GM21423 (cell line): ENCODE measurements around the gene CHPF.

ENCODE experiments used
- ATAC-seq: cut with Tn5 transposase; IDR thresholded peaks from one replicate; pipeline ENCODE4 v1.9.1; 2021; ENCODE audit warnings: mild to moderate bottlenecking, moderate library complexity; ENCODE audit not compliant: unreplicated experiment

Gene CHPF

DNA sequence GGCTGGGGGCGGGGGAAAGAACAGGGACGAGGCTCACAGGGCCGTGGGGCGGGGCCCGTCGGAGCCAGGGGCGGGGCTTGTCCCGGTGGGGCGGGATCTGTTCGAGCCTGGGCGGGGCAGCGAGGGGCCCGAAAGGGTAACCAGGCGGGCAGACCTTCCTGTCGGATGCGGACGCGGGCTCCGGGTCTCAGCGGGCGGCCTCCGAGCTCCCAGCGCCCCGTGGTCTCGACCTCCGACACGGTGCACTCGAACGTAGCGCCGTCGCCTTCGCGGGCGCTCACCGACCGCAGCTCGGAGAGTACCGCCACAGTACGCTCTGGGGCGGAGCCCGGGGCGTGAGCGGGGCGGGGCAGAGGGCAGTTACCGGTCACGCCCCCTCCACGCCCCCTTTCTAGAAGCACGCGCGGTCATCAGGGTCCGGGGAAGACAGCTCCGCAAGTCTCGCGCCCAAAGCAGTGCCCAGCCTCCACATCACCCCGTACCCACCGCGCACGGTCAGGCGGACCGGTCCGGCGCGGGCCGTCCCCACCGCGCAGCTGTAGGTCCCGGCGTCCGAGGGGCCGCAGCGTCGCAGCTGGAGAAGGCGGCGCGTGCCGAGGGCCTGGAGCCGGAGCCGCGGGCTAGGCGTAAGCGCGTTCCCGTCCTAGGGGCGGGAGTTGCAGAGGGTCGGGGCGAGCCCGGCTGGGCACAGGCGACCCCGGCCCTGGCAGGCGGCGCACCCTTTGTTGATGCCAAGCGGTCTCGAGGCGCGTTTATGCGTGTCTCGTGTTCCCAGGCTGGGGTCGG is 9.0 kb upstream of the CHPF start:
- peak; percentile 89 for ATAC-seq

DNA sequence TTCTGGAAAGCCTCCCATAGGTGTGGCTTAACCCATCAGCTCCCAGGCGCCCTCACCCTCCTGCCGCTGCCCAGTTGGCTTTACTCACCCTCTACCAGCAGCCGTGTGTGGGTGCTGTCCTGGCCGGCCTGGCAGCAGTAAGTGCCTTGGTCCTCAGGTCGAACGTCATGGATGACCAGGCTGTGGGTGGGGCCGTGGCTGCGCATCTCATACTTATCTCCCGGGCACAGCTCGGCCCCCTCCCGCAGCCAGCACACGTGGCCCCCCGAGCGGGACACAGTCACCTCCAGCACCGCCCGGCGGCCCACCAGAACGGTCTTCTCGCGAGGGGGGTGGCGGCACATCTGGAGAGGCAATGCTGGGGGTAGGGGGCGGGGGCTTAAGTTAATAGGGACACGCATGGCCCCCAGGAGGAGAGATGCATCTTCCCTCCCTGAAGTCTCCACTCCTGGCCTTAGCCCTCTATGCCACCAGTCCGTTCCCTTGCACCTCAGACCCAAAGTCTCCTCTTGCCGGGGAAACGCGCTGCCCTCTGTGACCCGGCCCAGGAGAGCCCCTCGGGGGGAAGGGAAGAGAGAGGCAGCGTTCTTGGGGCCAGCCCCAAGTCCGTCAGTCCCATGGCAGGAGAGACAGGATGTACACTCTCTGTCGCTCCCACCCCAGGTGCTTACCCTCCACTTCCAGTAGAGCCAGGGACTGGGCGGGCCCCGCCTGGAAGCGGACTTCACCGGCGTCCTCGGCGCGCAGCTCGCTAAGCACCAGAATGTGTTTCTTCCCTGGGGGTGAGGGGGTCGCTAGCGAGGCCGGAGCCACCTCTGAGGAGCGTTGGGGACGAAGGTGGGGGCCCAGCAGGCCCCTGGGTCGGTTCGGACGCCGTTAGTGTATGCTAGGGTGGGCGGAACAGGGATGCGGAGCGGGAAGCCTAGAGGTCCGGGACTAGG is 8.1 kb upstream of the CHPF start:
- peak; percentile 22 for ATAC-seq

DNA sequence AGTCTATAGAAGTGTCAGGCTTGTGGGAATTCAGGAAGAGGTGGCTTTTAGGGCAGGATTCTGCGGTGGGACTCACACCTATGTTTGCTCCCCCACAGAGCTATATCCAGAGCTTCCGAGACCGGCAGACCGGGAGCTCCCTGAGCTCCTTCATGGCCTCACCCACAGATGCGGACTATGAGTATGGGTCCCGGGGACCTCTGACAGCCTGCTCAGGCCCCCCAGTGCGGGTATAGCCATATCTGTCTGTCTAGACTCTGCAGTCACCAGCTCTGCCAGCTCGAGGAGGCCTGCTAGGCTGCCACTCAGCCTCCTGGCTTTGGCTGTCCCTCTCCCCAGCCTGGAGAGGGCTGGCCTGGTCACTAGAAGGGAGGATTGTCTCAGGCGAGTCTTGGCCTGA is 6.0 kb upstream of the CHPF start:
- no peak for ATAC-seq

DNA sequence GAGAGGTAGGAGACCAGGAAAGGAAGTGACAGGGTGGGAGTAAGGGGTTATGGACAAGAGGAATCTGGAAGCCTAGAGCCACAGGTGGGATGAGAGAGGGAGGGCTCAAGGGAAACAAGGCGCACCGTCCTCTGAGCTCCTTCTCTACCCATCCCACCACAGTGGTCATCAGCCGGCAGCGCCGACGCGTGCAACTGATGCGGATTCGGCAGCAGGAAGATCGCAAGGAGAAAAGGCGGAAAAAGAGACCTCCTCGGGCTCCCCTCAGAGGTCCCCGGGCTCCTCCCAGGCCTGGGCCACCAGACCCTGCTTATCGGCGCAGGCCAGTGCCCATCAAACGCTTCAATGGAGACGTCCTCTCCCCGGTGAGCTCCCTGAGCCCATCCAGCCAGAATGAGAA is 5.4 kb upstream of the CHPF start:
- no peak for ATAC-seq

DNA sequence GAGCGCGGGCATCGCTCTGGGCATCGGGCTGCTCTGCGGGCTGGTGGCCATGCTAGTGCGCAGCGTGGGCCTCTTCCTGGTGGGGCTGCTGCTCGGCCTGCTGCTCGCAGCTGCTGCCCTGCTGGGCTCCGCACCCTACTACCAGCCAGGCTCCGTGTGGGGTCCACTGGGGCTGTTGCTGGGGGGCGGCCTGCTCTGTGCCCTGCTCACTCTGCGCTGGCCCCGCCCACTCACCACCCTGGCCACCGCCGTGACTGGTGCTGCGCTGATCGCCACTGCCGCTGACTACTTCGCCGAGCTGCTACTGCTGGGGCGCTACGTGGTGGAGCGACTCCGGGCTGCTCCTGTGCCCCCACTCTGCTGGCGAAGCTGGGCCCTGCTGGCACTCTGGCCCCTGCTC is 4.0 kb upstream of the CHPF start:
- no peak for ATAC-seq

DNA sequence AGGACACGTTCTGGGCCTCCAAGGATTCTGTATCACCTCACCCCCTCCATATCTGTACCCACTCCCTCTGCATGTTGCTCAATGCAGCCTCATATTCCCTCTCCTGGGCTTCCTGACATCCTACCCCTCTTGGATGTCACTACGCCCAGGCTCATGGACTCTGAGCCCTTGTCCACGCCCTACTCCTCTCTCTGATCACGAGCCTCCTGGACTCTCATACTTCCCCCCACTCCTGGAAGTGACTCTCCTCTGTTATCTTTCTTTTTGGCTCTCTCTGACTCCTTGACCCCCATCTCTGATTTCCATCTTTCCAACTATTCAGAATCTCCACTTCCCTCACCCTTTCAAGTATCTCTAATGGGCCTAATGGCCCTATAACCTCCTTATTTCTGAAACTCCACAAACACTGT is 2.3 kb upstream of the CHPF start:
- no peak for ATAC-seq

DNA sequence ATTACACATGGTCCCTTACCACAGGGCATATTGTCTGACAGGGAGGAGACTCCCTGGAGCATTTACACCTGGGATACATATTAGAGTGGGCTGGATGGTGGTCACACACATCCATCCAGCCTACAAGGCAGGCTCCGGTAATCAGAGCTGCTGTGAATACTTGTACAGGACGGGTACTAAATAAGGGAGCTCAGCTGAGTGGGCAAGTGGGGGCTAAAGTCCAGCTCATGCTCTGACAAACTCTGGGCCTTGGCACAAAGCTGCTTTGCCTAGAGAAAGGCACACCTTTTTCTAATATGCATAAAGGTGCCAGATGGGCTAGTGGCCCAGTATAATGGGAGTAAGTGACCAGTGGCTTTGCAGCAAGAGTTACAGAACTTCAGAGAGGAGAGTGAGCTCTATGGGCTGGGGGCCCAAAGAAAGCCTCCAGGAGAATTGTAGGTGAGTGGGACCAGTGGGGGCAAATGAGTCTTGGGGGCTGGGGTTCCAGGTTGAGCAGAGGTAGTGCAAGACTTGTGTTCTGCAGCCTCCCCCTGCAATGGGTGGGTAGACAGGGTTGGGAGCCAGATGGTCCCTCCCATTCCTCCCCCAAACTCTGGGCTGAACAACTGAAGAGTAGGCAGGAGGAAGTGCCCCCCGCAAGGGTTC is 1.8 kb upstream of the CHPF start:
- ATAC-seq, result no peak

DNA sequence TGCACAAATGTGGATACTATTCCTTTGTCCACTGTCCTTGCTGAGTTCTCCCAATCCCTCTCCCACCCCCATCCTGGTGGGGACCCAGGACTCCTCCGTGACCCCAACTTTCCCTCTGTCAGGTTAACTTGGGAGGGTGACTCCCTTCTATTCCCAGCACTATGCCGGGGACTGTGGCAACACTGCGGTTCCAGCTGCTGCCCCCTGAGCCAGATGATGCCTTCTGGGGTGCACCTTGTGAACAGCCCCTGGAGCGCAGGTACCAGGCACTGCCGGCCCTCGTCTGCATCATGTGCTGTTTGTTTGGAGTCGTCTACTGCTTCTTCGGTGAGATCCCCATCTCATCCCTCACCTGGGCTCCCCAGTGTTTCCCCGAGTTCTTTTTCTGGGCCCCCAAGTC is 958 bp upstream of the CHPF start:
- ATAC-seq, result no peak

DNA sequence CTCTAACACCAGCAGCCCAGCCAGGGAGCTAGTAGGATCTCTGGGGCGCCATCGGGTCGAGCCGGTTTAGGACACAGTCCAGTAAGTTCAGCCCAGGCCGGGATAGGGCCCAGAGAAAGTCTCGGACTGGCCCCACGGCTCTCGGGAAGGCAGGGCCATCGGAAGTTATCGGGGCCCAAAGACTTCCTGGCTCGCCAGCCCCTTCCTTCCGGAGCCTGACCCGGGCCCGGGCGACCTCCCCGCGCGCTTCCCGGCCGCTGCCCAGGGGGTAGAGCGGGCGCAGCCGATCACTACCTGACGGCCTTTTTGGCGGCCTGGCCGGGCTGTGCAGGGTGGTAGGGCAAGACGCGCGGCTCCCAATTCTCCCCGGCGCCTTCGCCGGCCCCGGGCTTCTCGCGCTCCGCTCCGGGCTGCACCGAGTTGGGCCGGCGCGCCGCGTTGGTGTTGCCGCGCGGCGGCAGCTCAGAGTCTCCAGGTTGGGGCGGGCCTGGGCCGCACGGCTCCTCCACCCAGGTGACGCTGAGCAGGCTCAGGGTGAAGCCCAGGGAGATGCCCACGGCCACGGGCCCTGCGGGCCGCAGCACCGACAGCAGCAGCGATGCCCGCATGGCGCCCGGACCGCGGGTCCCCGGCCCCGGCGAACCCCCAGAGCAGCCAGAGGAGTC is 546 bp downstream of the CHPF start:
- ATAC-seq, result peak; percentile 34

DNA sequence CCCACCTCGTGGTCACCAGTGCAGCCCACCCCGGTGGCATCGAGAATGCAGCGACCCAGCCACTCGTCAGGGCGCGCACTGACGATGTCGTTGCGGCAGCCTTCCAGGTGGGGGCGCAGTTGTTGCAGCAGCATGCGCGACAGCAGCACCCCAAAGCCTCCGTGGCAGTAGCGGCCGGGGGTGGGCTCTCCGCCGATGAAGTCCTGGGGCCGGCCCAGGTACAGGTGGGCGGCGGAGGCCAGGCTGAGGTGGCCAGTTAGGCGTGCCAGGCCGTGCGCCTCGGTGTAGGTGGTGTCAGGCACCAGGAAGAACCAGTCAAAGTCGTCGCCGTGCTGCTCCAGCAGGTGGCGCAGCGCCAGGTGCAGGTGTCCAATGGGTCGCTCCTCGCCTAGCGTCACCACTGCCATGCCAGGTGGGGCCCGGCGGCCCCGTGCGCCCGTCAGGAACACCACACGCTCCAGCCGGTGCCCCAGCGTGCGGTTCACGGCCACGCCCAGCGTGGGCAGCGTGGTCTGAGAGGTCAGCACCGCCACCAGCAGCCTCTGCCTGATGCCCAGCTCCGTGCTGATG is 1.9 kb downstream of the CHPF start:
- peak; percentile 42 for ATAC-seq

DNA sequence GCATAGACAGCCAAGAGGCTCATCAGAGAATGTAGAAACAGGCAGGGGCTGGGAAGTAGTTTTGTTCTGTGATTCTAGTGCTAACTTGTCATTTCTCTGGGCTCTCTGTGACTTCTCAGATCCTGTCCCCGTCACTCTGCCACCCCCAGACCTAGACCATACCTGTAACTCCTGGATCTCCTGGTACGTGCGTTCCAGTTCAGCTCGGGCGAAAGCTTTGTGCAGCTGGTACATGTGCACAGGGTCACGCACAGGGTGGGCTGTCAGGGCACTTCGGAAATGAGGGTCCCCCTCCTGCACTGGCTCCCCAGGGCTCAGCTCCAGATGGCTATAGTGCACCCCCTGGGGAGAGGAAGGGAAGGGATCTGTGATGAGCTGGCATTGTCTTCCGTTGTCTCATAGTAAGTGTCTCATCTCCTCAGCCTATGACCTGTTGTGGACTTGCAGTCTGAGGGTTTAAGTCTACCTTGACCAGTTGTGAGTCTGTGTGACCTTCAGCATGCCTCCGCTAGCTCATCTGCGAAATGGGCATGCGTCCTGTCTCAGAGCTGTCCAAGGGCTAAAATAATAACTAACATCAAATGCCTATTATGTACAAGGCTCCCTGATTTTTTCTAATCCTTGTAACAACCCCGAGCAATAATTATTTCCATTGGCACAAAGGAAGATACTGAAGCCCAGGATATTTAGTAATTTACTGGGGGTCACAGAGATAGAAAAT is 2.7 kb downstream of the CHPF start:
- no peak for ATAC-seq

DNA sequence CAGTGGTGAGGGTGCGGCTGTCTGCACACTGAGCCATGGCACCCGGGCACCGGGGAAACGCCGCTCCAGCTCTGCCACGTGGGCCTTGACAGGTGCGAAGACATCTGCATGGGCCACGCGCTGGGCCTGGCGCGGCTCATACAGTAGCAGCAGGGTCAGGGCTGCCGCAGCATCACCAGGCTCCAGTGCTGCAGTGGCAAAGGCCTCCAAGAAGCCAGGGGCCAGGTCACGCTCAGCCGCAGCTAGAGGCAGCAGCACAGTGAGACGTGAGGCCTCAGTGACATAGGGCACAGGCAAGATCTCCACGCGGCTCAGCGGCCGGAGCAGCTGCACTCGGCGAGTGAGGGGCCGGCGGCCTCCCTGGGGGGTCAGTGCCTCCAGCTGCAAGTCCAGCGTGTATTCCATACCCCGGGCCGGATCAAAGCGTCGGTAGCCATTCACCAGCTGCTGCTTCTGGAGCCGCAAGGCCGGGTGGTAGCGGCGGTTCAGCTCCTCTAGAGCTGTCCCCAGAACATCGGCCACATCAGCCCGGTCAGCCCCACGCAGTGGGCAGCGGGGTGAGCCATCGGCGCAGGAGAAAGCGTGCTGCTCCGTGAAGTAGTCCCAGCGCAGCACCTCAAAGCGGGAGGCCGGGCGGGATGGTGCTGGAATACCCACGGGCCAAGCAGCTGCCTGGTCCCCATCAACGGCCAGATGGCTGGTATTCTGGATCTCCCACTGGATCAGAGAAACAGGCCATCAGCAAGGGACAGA is 3.5 kb downstream of the CHPF start:
- ATAC-seq, result no peak

DNA sequence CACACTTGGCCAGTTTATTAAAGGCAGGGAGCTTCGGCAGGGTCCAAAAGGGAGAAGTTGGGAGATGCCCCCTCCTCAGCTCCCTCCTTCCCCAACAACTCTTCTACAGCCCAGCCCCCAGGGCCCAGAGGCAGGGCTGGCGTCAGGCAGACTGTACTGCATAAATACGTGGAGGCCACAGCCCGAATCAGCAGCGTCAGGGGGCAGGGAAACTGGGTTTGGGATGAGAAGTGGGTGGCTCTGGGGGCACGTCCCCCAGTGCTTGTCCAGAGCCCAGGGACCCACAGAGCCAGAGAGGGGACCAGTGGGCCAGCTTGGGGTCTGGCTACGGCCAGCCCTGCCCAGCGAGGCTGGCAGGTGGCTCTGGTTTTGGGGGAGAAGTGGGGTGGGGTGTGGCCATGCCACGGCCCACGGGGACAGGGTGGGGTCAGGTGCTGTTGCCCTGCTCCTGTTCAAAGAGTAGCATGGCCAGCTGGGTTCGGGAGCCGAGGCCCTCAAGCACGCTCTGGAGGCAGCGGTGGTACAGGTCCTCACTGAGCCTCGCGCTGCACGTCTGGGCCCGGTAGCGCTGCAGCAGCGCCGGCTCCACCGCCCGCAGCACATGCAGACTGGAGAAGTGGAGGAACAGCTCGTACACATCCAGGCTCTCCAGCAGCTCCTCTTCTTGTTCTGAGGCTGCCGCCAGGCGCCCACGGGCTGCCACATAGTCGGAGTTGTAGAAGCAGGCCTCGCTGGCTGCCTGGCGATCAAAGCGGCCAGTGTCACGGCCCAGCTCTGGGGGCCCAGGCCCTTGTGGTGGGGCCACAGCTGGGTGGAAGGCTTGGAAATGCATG is 4.4 kb downstream of the CHPF start:
- no peak for ATAC-seq

DNA sequence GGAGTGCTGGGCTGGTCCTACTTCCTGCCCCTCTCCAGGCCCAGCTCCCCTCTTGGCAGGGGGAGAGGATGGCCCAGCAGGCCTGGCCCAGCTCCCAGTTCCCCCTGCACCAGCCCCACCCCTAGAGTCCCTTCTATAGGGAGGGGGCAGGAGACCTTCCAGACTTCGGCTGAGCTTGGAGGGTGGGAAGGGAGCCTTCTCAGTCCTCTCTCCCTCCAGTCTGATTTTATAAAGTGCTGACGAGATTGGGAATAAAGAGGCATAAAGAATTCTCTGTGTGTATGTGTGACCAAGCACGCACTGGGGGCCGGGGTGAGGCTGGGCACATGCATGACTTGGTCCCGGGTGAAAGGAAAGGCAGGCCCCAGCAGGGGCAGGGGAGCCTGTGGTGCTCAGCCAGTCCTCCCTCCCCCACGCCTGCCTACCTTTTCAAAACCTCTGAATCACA is 5.1 kb downstream of the CHPF start:
- no peak for ATAC-seq

DNA sequence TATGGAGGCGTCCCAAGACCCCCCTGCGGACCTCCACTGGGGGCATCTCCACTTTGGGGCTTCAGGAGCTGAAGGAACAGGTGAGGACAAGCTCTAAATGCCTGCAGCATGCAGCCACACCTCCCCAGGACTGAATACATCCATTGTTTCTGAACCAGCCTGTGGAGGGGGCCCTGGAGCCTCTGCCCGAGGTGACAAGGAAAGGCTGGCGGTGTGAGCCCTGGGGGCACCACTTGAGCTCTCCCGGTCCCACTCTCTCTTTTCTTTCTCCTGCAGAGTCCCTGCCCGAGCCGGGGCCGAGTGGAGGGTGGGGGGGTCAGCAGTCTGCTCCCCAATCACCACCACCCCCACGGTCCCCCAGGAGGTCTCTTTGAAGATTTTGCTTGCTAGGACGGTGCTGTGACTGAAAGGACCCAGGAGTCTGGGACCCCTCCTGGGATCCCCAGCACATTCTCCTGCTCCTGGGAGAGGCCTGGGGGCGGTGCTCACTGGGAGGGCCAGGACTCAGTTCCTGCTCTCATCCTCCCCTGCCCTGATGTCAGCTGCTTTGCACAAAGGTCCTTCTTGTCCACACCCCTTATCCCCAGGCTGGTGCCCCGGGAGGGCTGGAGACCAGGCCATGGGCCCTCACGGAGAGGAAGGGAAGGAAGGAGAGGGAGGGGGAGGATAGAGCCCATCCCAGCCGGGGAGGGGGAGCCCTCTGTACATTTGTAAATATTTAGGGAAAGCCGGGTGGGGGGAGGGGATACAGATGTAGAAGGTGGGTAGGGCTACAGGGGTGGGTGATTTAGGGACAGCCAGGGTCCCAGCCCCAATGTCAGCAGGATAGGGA is 5.7 kb downstream of the CHPF start:
- no peak for ATAC-seq

DNA sequence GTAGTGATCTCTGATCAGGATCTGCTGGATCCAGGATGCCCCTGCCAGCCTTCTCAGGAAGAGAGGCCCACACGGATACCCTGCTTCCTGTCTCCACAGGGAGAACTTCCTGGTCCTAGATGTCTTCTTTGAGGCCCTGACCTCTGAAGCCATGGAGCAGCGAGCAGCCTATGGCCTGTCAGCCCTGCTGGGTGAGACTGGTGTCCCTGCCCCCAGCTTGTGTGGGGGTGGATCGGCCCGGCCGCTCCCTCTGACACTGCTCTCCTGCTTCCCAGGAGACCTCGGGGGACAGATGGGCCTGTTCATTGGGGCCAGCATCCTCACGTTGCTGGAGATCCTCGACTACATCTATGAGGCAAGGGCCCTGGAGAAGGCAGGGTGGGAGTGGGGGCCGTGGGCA is 6.6 kb downstream of the CHPF start:
- no peak for ATAC-seq

DNA sequence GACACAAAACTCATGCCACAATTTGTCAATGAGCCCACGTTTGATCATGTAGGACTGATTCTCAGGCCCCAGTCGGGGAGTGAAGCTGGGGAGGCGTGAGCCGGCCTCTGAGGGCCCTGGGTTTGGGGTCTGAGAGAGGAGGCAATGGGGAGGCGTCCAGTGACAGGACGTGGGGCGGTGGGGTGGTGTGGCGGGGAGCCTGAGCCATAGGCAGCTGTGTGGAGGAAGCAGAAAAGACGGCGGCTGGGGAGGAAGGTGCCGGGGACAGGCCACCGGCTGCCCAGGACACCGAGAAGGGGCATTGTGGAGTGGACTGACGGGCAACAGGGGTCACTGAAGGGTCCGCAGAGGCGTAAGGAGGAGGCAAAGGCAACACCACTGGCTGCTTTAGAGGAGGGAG is 7.2 kb downstream of the CHPF start:
- no peak for ATAC-seq
